OCI-M2 (cell line): Measurements from ENCODE around the gene CDKN2AIP.
A peak's percentile ranks its signal among the peaks of the same experiment; 100 is the strongest.
"Not testable (repeated sequence)": the region's sequence is repeated elsewhere in the genome, so short reads cannot be mapped to it uniquely, and the experiment has no call there.

ENCODE experiments used
- DNase-seq: peaks from one replicate; lab custom pipeline; 2025; ENCODE audit not compliant: unreplicated experiment; lab: John Stamatoyannopoulos, UW

Gene CDKN2AIP

GRCh38 chr4:183448436-183448835, 4.0 kb downstream of the CDKN2AIP start:
- no peak for DNase-seq

- DNase-seq, result no peak
Observed at GRCh38 chr4:183449193-183449882, 4.9 kb downstream of the CDKN2AIP start.

GRCh38 chr4:183450108-183450507, 5.7 kb downstream of the CDKN2AIP start:
- DNase-seq, result no peak

- no peak for DNase-seq
Observed at GRCh38 chr4:183455431-183456195, 11.2 kb downstream of the CDKN2AIP start.

GRCh38 chr4:183458005-183458404, 13.6 kb downstream of the CDKN2AIP start:
- DNase-seq, result no peak

GRCh38 chr4:183463903-183464619, 19.6 kb downstream of the CDKN2AIP start:
- not testable (repeated sequence) for DNase-seq

GRCh38 chr4:183465879-183466278, 21.4 kb downstream of the CDKN2AIP start:
- not testable (repeated sequence) for DNase-seq

- DNase-seq, result no peak
Observed at GRCh38 chr4:183467246-183467645, 22.8 kb downstream of the CDKN2AIP start.

GRCh38 chr4:183468210-183469095, 24.0 kb downstream of the CDKN2AIP start:
- DNase-seq, result no peak

GRCh38 chr4:183469285-183469684, 24.8 kb downstream of the CDKN2AIP start:
- DNase-seq, result no peak

- no peak for DNase-seq
Observed at GRCh38 chr4:183469936-183470335, 25.5 kb downstream of the CDKN2AIP start.

GRCh38 chr4:183470821-183471220, 26.4 kb downstream of the CDKN2AIP start:
- DNase-seq, result no peak

GRCh38 chr4:183471946-183472708, 27.7 kb downstream of the CDKN2AIP start:
- DNase-seq, result peak; percentile 52

- no peak for DNase-seq
Observed at GRCh38 chr4:183478123-183478522, 33.7 kb downstream of the CDKN2AIP start.

GRCh38 chr4:183478926-183479325, 34.5 kb downstream of the CDKN2AIP start:
- no peak for DNase-seq

- DNase-seq, result not testable (repeated sequence)
Observed at GRCh38 chr4:183482515-183483095, 38.2 kb downstream of the CDKN2AIP start.

- no peak for DNase-seq
Observed at GRCh38 chr4:183483997-183484396, 39.6 kb downstream of the CDKN2AIP start.

GRCh38 chr4:183485411-183486160, 41.1 kb downstream of the CDKN2AIP start:
- DNase-seq, result no peak

GRCh38 chr4:183492791-183493222, 48.4 kb downstream of the CDKN2AIP start:
- DNase-seq, result no peak
